DOHH2 (cell line): ENCODE measurements around the gene PHACTR1.

ENCODE experiments used
- H3F3A ChIP-seq: fragments of 200-600 bp; sonication (generic), shearing (Covaris generic); 2 replicates; pipeline ENCODE4 v1.6.0; 2016; ENCODE audit warnings: antibody characterized with exemption, mild to moderate bottlenecking; ENCODE audit not compliant: control insufficient read depth, insufficient read depth
- H3K27ac ChIP-seq: fragments of 200-600 bp; sonication (generic); 2 replicates; pipeline ENCODE4 v1.5.1; 2014; ENCODE audit warnings: low read depth, mild to moderate bottlenecking, low read length, moderate library complexity
- H3K27me3 ChIP-seq: fragments of 200-600 bp; sonication (generic); 2 replicates; pipeline ENCODE4 v1.6.1; 2014; ENCODE audit warnings: mild to moderate bottlenecking, low read length, mixed read lengths; ENCODE audit not compliant: control insufficient read depth
- H3K36me3 ChIP-seq: fragments of 200-600 bp; sonication (generic); 2 replicates; pipeline ENCODE4 v1.6.1; 2014; ENCODE audit warnings: mild to moderate bottlenecking, low read length, moderate library complexity, mixed read lengths; ENCODE audit not compliant: control insufficient read depth
- H3K4me1 ChIP-seq: fragments of 200-600 bp; sonication (generic); 2 replicates; pipeline ENCODE4 v1.6.1; 2014; ENCODE audit warnings: mild to moderate bottlenecking, low read length, mixed read lengths; ENCODE audit not compliant: control insufficient read depth
- H3K4me2 ChIP-seq: fragments of 200-600 bp; sonication (generic); 2 replicates; pipeline ENCODE4 v1.6.0; 2014; ENCODE audit warnings: mild to moderate bottlenecking, low read length, moderate library complexity
- H3K4me3 ChIP-seq: fragments of 200-600 bp; sonication (generic); 2 replicates; pipeline ENCODE4 v1.5.1; 2014; ENCODE audit warnings: mild to moderate bottlenecking, low read length, mixed read lengths
- H3K79me2 ChIP-seq: fragments of 200-600 bp; sonication (generic); 2 replicates; pipeline ENCODE4 v1.6.1; 2014; ENCODE audit warnings: mild to moderate bottlenecking, low read length, mixed read lengths; ENCODE audit not compliant: control insufficient read depth
- H3K9me2 ChIP-seq: fragments of 200-600 bp; sonication (generic); replicated peaks from 2 replicates; pipeline ENCODE4 v1.6.1; 2014; ENCODE audit warnings: mild to moderate bottlenecking, low read length, mixed read lengths; ENCODE audit not compliant: control insufficient read depth
- H3K9me3 ChIP-seq: fragments of 200-600 bp; sonication (generic); 2 replicates; pipeline ENCODE4 v1.6.1; 2014; ENCODE audit warnings: antibody characterized with exemption, low read length, mixed read lengths; ENCODE audit not compliant: control insufficient read depth, insufficient read depth
- H4K20me1 ChIP-seq: fragments of 200-600 bp; sonication (generic); 2 replicates; pipeline ENCODE4 v1.6.0; 2014; ENCODE audit warnings: low read depth, mild to moderate bottlenecking, antibody characterized with exemption, low read length, moderate library complexity; ENCODE audit not compliant: control insufficient read depth, insufficient read depth
- CTCF ChIP-seq: fragments of 200-600 bp; sonication (generic); IDR thresholded peaks from one replicate; pipeline ENCODE4 v1.5.1; 2014; ENCODE audit warnings: antibody characterized with exemption, mild to moderate bottlenecking, low read depth, low read length; ENCODE audit not compliant: poor library complexity, severe bottlenecking
- EZH2phosphoT487 ChIP-seq: fragments of 200-600 bp; sonication (generic); IDR thresholded peaks from 2 replicates; pipeline ENCODE4 v1.6.1; 2017; ENCODE audit warnings: borderline replicate concordance, mild to moderate bottlenecking, antibody characterized with exemption, low read length, moderate library complexity, mixed read lengths

Gene PHACTR1

GRCh38 chr6:13066050-13066449 lies 349.5 kb downstream of the PHACTR1 start:
- Histone ChIP-seq H3K4me1 (peaks cover 13% of the 10 kb centered on the region), H4K20me1 (no peaks in the 10 kb centered on the region), H3K27ac (no peak overlapping the region), H3K27me3 (0 out of 2 replicates have a peak, but pooled peaks cover 2% of the 10 kb centered on the region), H3F3A (no peaks in the 10 kb centered on the region), H3K4me3 (no peak overlapping the region), H3K9me2 (no peaks in the 10 kb centered on the region), H3K36me3 (no peaks in the 10 kb centered on the region), H3K9me3 (no peaks in the 10 kb centered on the region), H3K4me2 (no peak overlapping the region), H3K79me2 (no peaks in the 10 kb centered on the region)
- TF ChIP-seq EZH2phosphoT487 (no peak), CTCF (no peak)

- Histone ChIP-seq H3K4me2 (no peak overlapping the region), H3K9me3 (no peaks in the 10 kb centered on the region), H3K4me3 (no peak overlapping the region), H3K36me3 (no peaks in the 10 kb centered on the region), H4K20me1 (no peaks in the 10 kb centered on the region), H3K27ac (no peak overlapping the region), H3K9me2 (no peaks in the 10 kb centered on the region), H3K79me2 (no peaks in the 10 kb centered on the region), H3K4me1 (peaks cover 13% of the 10 kb centered on the region), H3K27me3 (0 out of 2 replicates have a peak, but pooled peaks cover 2% of the 10 kb centered on the region), H3F3A (no peaks in the 10 kb centered on the region)
- TF ChIP-seq EZH2phosphoT487 (no peak), CTCF (no peak)
Observed at GRCh38 chr6:13066820-13067219, 350.3 kb downstream of the PHACTR1 start.

- Histone ChIP-seq H3K4me3 (peak overlapping the region; percentile 13; the same call in 1 of the 2 replicates), H3F3A (no peaks in the 10 kb centered on the region), H3K36me3 (no peaks in the 10 kb centered on the region), H3K27me3 (no peaks in the 10 kb centered on the region), H3K9me3 (no peaks in the 10 kb centered on the region), H3K27ac (no peak overlapping the region; the same call in 1 of the 2 replicates), H4K20me1 (no peaks in the 10 kb centered on the region), H3K9me2 (no peaks in the 10 kb centered on the region), H3K4me2 (peak overlapping the region; percentile 27), H3K79me2 (no peaks in the 10 kb centered on the region), H3K4me1 (peaks cover 13% of the 10 kb centered on the region)
- TF ChIP-seq EZH2phosphoT487 (no peak), CTCF (no peak)
Observed at GRCh38 chr6:13068586-13069210, 352.1 kb downstream of the PHACTR1 start.
